ENCODE results near the gene ENTREP3. TPM values are rescaled to one million over a fixed set of nuclear protein-coding genes. Genes with fewer than 3 reads are reported as not detected.

The ENTREP3 gene
- total and polyA plus RNA-seq, 8 donors: 17.1 to 33.5 (median 22.0) TPM

DNA sequence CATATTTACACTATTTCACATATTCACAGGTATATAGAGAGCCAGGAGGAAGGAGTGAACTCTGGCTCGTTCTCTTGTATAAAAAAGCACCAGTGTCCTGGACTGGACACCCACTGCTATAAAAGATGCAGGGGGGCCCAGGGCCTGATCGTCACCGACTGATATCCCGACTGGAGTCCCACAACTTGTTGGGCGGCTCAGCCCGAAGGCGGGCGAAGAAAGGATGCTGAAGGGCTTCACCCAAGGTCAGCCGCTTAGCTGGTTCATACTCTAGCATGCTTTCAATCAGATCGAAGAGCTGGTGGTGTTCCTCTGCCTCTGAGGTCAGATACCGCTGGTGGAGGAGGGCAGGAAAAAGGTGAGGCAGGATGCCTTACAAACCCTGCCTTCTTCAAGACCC is 7.8 kb upstream of the ENTREP3 start:
- ATAC-seq (no peak), DNase-seq (no peak)
- intact Hi-C loops (cut with DNase I): no loop called here
- Histone ChIP-seq H3K27me3 (no peaks in the 10 kb centered on the region), H3K36me3 (peaks cover 0 to 77% of the 10 kb centered on the region in 2 donors), H3K4me3 (no peak overlapping the region), H3K4me1 (peaks cover 7 to 22% of the 10 kb centered on the region in 2 donors), H3K9me3 (no peaks in the 10 kb centered on the region), H3K27ac (no peak overlapping the region)
- TF ChIP-seq CTCF (IDR thresholded peaks at IDR 0.05): no peak

DNA sequence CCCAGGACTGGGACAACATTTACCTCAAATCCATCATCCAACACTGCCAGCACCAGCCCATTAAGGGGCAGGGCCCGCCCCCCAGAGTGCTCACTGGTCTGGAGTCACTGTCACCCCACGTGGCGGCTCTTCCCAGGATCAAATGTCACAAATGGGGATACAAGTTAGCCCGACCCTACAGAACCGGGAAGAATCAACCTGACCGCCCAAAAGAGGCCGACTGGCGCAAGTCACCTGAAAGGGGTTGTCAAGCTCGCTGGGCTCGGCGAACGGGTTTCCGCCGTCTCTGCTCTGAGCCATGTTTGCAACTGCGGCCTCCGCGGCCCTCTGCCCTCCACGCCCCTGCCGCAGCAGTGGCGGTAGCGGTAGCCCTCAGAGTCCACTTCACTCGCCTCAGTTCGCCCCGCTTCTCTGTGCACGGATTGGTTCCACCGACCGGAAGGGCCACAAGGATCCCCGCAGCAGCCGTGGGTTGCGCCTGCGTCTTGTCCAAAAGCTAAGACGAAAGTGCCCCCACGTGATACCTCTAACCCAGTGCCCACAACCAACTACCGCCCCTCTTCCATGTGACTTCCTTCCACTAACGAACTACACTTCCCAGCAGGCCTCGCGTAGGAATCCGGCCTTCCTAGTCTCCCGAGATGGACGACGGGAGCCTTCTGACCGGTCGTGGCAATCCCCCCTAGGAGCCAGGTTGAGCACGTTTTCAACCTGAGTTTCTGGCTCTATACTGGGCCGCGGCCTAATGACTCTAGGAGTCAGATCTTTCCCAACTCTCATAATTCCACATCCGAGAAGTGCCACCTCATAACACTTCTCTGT is 6.8 kb upstream of the ENTREP3 start, which contains the start of gene SCAMP3:
Gene SCAMP3, minus strand, starts transcription at position 509 of the 822 bp plus-strand sequence. Its CDS starts 209 bp downstream, at position 300.
- TF ChIP-seq CTCF (IDR thresholded peaks at IDR 0.05): no peak
- DNase-seq (peak; percentile 93 to 97 (median 96)), ATAC-seq (peak; percentile 98)
- H3K9me3 ChIP-seq: no peaks in the 10 kb centered on the region
- no peaks in the 10 kb centered on the region for H3K27me3 ChIP-seq
- peak within 1 kb of the TSS; percentile 73 to 85 for H3K27ac ChIP-seq
- H3K4me1 ChIP-seq: peaks cover 7 to 22% of the 10 kb centered on the region in 2 donors
- intact Hi-C loops (cut with DNase I): no loop called here
- H3K36me3 ChIP-seq: peaks cover 0 to 77% of the 10 kb centered on the region in 2 donors
- peak within 1 kb of the TSS; percentile 77 to 94 for H3K4me3 ChIP-seq

DNA sequence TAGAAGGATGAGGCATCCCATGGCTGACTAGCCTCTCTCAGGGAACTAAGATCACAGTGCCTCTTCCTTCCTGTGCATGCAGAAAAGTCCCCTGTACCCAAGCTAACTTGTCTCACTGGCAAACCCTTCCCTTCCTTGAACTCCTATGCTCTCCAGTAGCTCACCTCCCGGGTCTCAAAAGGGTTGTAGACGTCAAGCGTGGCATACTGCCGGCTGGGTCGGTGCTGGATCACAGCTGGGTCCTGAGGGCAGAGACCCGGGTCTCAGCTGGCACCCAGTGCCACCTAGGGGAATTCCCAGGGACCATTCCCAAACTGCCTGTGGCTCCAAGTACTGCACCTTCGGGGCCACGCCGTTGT is 6.2 kb upstream of the ENTREP3 start:
- Histone ChIP-seq H3K27ac (peak overlapping the region; percentile 73 to 85), H3K36me3 (peaks cover 0 to 77% of the 10 kb centered on the region in 2 donors), H3K4me3 (peak overlapping the region; percentile 77 to 94), H3K9me3 (no peaks in the 10 kb centered on the region), H3K4me1 (peaks cover 7 to 24% of the 10 kb centered on the region in 2 donors), H3K27me3 (no peaks in the 10 kb centered on the region)
- no peak for TF ChIP-seq CTCF (IDR thresholded peaks at IDR 0.05)
- ATAC-seq (no peak), DNase-seq (no peak)
- intact Hi-C loops (cut with DNase I): no loop called here

DNA sequence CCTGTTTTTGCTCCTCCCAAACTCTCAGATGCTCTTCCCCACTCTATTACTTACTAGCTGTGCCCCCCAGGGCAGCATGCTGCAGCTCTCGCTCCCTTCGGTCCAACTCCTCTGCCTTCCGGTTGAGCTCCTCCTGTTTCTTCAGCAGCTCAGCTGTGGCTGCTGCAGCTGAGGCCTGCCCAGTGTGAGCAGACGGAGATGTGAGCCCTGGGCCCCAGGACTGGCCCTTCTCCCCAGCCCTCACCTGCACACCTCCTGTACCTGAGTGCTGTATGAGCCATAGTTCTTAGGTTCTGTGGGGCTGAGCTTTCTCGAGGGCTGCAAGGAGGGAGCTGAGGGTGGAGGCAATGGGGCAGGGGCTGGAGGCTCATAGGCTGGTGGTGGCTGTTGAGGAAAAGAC is 5.0 kb upstream of the ENTREP3 start:
- H3K4me3 ChIP-seq: no peak overlapping the region
- no peak for DNase-seq
- TF ChIP-seq CTCF (IDR thresholded peaks at IDR 0.05): no peak
- H3K27me3 ChIP-seq: no peaks in the 10 kb centered on the region
- H3K27ac ChIP-seq: peak overlapping the region in 1 of 2 donors; percentile 1
- H3K36me3 ChIP-seq: peaks cover 0 to 65% of the 10 kb centered on the region in 2 donors
- ATAC-seq: no peak
- H3K9me3 ChIP-seq: no peaks in the 10 kb centered on the region
- intact Hi-C loops (cut with DNase I): no loop called here
- peaks cover 7 to 34% of the 10 kb centered on the region in 2 donors for H3K4me1 ChIP-seq

DNA sequence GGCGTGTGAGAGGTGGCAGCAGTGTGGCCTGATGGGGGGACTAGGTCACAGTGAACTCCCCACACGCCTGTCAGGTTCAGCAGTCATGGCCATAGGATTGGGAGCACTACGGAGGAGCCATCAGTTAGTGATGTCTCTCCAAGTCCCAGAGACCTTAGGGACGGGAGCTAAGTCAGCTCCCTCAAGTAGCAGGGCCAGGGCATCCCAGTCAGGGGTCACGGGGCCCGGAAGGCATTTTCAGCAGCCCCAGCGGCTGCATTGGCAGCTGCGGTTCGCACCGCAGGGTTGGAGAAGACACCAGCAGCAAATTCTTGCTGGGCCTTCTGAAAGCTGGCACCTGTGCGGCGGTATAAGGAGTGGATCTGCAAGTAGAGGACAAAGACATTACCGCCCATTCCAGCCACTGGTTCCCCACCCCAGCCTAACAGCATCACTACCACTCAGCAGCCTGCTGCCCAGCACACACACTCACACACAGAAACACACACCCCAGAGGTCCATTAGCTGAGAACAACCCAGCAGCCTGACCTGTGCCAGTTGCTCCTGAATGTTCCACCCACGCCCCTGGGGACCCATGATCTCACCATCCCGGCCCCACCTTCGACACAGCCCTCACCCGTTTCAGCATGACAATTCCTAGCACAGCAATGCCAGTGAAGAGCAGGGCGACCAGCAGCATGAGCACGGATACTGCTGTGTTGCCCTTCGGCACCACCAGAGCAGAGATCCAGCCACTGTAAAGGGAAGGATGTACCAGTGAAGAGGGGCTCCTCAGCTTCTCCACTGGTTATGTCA is 972 bp upstream of the ENTREP3 start:
- no peak for DNase-seq
- Histone ChIP-seq H3K4me1 (peaks cover 13 to 42% of the 10 kb centered on the region in 2 donors), H3K27me3 (no peaks in the 10 kb centered on the region), H3K27ac (peak overlapping the region; percentile 91 to 93), H3K4me3 (peak overlapping the region; percentile 67 to 76), H3K9me3 (no peaks in the 10 kb centered on the region), H3K36me3 (peaks cover 0 to 39% of the 10 kb centered on the region in 2 donors)
- intact Hi-C loops (cut with DNase I): no loop called here
- no peak for ATAC-seq
- no peak for TF ChIP-seq CTCF (IDR thresholded peaks at IDR 0.05)

Data from left lung (tissue), 10 donors.